Skin of body (tissue), 2 donors: ENCODE measurements around the gene FAM149B1. TPM values are rescaled to one million over a fixed set of nuclear protein-coding genes. Genes with fewer than 3 reads are reported as not detected.
"Not testable (repeated sequence)": the region's sequence is repeated elsewhere in the genome, so short reads cannot be mapped to it uniquely, and the experiment has no call there.

Source experiments
- DNase-seq: peaks from one replicate; lab custom pipeline; 2025; lab: John Stamatoyannopoulos, UW
- total RNA-seq: library from RNA; depleted of rRNA; stranded (reverse); fragments of >200 nt; gene quantifications from one replicate; pipeline ENCODE4 v1.2.3, GENCODE V29; 2014

The FAM149B1 gene
- total RNA-seq: 25.6 TPM

DNA sequence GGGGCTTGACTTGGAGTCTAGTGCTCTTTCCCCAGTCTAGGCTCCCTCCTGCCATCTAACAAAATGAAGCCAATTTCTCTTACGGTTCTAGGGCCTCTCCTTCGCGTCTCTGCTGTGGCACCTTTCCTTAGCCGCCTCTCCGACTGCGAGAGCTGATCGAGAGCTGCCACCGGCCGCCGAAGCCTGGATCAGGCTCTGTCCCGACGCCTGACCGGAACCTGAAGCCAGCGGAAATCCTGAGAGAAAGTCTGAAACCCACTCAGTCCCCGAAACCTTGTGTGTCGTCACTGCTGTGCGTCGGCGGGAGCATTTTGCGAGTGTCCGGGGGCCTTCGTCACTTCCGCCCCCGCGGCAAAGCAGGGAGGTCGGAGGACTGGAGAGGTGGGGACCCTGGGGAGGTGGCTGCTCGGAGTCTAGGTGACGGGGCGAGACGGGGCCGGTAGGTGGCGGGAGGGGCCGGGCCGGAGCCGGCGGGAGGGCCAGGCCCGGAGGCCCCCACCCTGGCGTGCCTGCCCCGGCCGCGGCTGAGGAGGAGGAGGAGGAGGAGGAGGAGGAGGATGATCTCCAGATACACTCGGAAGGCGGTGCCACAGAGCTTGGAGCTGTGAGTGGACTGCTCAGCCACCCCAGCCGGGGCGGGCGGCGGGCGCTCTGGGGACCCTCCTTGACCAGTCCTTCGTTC is at the start of gene FAM149B1, which contains the start of gene ECD:
Gene FAM149B1 (plus strand): TSS at position 337 of the 682 bp plus-strand sequence. CDS start 221 bp downstream, at position 558.
Gene ECD (minus strand): TSS at position 226 of the 682 bp plus-strand sequence. CDS start 4,071 bp downstream, outside the sequence.
- DNase-seq: peak; percentile 95

DNA sequence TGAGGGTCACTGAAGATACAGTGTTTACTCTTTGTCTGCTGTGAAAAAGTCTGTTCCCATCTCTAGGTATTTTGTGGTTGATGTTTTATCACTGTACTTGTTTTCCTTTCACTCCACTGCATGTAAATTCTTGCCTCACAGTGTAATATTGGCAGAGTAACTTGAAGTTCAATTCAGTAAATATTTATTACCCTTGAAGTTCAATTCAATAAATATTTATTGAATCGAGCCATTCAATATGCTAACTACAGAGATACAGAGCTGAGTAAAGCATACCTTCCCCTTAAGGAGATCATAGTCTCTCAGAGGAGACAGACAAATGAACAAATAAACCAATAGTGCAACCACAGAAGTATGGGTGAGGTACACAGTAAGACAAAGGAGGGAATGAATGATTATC is 48.5 kb upstream of the FAM149B1 start:
- DNase-seq: no peak

DNA sequence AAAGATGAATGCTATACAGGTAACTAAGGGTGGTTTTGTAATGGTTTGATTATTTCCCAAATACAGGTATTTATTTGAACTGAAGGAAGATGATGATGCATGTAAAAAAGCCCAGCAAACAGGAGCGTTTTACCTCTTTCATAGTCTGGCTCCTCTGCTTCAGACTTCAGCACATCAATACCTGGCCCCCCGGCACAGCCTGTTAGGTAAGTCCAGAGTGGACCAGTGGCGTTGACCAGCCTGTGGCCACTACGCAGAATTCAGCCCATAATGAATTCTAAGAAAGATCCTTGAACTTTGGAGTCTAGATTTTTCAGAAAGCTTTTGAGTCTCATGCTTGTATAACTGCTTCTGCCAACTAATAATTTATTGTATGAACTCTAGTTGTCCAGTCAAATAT is 48.0 kb upstream of the FAM149B1 start:
- no peak for DNase-seq

- DNase-seq: no peak
These were observed 41.6 kb upstream of the FAM149B1 start for GRCh38 chr10:73126343-73126742.

DNA sequence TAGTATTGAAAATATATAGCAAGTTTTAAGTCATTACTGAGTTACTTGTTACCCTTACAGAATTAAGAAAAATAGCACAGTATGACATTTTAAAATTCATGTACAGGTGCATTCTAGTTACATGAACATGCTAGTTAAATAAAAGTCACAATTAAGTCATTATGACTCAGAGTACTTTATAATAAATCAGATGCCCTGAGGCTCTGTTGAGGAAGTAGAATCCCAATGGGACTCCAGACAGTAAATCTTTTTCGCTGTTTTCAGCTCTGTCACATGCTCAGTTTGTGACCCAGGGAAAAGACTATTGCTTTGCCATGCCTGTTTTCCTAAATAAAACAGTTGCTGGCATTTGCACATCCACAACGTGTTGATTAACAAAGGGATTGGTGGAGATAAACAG is 36.6 kb upstream of the FAM149B1 start:
- DNase-seq: no peak

DNA sequence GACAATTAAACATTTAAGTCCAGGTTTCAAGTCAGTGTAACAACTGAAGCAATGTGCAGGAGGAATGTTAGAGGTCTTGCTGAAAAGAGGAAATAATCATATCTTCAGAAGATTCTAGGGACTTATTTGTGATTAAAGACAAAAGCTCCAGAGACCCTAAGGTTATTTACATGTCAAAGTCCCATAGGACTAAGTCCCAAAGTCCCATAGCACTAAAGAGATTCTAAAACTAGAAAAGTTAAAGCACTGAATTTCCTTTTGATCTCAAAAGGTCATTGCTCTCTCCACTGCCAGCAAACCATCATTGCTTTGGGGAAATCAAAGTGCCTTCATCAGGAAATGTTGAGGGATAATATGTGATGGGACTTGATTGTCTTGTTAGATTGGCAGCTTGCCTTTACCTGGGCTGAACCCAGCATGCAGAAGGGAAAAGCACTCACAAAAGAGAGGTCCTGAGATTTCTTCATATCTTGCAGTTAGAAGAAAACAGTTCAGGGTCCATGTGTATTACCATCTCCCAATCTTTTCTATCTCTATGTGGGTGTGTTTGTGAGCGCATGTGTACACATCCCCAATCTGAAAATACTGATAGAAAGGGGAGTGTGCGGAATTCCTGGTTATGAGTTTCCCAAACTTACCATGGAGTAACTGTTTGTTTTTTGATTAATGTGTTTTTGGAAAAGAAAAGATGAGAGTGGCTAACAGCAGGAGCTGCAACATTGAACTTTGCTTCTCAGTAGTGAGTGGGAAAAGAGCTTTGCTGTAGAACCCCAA is 35.8 kb upstream of the FAM149B1 start:
- no peak for DNase-seq

- DNase-seq: no peak
These were observed 33.2 kb upstream of the FAM149B1 start for GRCh38 chr10:73134727-73135126.

DNA sequence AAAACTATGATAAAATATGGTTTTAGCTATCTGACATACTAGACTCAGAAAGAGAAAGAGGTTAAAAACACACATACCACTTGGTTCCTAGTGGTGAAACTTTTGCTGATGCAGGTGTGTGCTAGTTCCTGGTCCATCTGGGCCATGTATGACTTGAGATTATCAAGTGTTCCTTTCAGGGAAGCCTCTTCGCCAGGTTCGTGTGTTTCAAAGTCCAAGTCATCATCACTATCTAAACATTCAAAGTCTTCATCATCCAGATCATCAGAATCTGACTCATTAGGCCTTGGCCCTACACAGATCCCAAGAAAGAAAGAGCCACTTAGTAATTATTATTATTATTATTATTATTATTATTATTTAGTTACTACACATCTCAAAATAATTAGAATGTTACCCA is 31.3 kb upstream of the FAM149B1 start:
- DNase-seq: no peak

- DNase-seq: no peak
These were observed 28.7 kb upstream of the FAM149B1 start for GRCh38 chr10:73139251-73139650.

DNA sequence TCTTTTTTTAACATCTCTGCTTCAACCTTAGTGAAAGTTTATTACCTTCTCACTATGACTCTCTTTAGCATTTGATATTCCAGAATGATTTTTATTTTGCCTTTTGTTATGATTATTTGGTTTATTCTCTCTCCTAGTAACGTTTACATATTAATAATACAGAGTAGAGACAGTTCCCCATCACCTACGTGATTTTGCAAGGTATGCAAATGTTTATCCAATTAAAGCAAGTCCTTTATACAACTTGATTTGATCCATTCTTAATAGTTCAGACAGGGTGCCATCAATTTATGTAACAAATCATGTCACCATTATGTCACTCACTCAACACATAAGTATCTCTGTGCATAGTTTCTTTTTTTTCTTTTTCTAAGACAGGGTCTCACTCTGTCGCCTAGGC is 26.3 kb upstream of the FAM149B1 start:
- no peak for DNase-seq

GRCh38 chr10:73150633-73151413 is 17.1 kb upstream of the FAM149B1 start:
- not testable (repeated sequence) for DNase-seq

- DNase-seq: no peak
These were observed 15.9 kb upstream of the FAM149B1 start for GRCh38 chr10:73152009-73152408.

DNA sequence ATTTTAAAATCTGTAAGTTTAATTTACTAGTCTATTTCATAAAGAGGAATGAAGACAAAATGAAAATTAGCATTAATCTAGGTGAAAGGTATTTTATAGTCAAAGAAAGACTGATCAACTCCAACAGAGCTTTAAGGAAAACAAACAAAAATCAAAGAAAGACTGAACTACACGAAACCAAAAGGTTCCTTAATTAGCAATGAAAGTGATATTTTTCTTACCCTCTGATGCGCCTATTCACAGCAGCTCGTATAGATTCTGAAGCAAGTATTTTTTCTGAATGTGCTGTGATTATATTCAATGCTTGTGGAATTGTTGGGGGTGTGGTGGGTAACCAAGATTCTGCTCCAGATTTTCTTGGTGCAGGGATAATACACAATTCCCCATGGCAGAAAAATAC is 11.9 kb upstream of the FAM149B1 start:
- no peak for DNase-seq

GRCh38 chr10:73159038-73159648 is 8.8 kb upstream of the FAM149B1 start:
- peak; percentile 16 for DNase-seq

GRCh38 chr10:73161079-73161478 is 6.8 kb upstream of the FAM149B1 start:
- DNase-seq: no peak

GRCh38 chr10:73161662-73162061 is 6.3 kb upstream of the FAM149B1 start:
- no peak for DNase-seq

- DNase-seq: no peak
These were observed 4.8 kb upstream of the FAM149B1 start for GRCh38 chr10:73163096-73163495.

- DNase-seq: no peak
These were observed 947 bp upstream of the FAM149B1 start for GRCh38 chr10:73166972-73167371.

DNA sequence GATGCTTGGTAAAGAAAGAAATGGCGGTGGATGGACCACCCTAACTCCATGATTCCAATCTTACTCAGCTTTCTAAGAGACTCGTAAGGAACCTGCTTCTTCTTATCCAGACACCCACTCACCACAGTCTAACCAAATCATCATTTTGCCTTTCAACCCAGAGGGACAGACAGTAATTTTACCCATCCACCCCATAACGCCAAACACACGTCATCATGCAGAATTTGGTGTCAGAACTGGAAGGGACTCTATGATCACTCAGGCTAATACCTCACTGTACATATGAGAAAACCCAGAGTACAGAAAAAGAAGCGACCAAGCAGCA is 499 bp upstream of the FAM149B1 start:
- DNase-seq: no peak

DNA sequence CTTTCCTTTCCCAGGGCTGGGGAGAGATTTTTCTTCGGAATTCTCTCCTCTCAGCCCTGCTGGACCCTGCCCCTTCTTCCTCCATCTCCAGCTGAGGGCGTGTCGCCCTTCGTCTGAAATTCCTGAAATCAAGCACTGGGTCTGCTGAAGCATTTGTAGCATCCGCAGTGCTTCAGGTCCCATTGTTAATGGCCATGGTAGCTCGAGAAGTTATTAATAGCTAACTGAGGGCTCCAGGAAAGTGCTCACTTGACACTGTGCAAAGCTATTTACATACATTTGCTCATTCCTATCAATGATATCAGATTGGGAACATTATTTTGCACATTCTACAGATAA is 515 bp downstream of the FAM149B1 start:
- peak; percentile 49 for DNase-seq

- DNase-seq: no peak
These were observed 1.4 kb downstream of the FAM149B1 start for GRCh38 chr10:73169320-73169719.

GRCh38 chr10:73172867-73173266 is 4.9 kb downstream of the FAM149B1 start:
- DNase-seq: no peak
